NCI-H187 (cell line): ENCODE data around the gene HOXA6.
A peak's percentile ranks its signal among the peaks of the same experiment; 100 is the strongest.

ENCODE experiments used
- DNase-seq, 2 experiments: peaks; one replicate each; lab custom pipeline; 2025; lab: John Stamatoyannopoulos, UW

Gene HOXA6

DNA sequence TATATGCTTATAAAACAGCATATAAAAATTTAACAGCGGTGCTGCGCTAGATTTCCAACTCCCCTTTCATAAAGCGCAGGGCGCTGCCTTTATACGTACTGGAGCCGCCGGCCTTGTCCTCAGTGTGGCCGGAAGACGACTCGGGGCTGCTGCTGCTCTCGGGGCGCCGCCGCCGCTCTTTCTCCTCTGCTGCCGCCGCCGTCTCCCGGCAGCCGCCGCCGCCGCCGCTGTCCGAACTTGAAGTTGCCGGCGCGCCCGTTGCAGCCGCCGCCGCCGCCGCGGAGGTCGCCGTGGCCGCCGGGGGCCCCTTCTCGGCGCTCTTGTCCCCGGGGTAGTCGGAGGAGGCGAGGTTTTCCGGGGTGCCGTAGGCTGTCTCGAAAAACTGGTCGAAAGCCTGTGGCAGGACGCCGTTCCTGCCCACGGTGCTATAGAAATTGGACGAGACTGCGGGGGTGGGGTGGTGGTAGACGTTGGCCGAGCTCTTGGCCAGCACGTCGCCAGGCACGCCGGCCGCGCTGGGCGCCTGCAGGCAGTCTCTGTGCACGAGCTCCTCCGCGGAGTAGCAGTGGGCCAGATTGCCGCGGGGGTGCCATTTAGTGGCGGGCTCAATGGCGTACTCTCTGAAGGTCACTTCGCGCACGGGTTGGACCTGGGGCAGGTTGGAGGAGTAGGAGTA lies 36.9 kb upstream of the HOXA6 start:
- DNase-seq: no peak

- DNase-seq: peak in 1 of 2 experiments; percentile 46
Measured at GRCh38 chr7:27183682-27184336, 36.2 kb upstream of the HOXA6 start.

GRCh38 chr7:27182861-27183681 lies 35.5 kb upstream of the HOXA6 start:
- DNase-seq: peak in 1 of 2 experiments; percentile 10

DNA sequence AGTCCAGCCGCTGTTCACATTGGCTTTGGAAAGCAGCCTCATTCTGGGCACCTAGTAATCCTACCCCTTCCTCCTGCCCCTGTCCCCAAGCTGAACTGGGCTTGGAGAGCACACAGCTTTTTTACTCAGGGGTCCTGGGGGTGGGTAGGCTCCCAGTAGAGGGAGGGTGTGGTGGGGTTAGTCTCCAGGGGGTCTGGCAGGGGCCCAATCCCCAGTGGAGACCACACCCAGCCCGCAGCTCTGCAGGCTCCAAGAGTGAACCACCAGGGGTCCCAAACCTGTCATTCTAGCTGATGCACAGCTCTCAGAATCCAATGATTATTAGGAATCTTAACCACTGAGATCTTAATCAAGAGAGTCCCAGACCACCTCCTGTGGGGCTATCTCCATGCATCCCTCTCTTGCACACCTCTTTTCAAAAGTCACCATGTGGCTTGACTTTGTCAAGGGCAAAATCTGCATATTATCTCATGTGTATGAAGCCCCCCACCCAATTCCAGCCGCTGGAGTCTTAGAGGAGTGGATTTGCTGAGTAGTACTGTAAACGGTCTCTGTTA lies 34.8 kb upstream of the HOXA6 start:
- DNase-seq: no peak

GRCh38 chr7:27181795-27182275 lies 34.3 kb upstream of the HOXA6 start:
- no peak for DNase-seq

- DNase-seq: no peak
Measured at GRCh38 chr7:27180431-27181420, 33.2 kb upstream of the HOXA6 start.

- no peak for DNase-seq
Measured at GRCh38 chr7:27179503-27180430, 32.2 kb upstream of the HOXA6 start.

GRCh38 chr7:27179030-27179429 lies 31.5 kb upstream of the HOXA6 start:
- DNase-seq: no peak

- DNase-seq: no peak
Measured at GRCh38 chr7:27178366-27178765, 30.8 kb upstream of the HOXA6 start.

DNA sequence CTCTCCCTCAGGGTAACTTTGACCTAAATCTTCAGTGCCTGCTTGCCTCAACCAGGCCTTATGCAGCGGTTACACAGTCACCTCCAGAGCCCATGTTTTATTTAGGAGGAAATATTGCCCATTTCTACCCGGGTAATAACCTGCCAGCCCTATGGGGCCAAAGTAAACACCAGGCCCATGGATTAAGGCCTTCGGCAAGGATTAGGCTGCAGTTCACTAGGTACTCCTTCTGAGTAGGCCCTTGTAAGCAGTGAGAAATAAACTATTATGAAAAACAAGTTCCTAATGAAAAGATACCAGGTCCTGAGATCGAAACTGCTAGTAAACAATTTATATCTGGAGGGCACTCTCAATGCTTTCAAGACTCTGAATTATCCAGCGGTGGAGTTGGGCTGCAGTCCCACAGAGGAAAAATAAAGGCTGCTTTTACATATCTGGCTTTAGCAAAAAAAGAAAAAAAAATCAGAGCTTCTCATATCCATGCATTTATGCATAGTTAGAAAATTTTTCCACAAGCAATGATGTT lies 30.3 kb upstream of the HOXA6 start:
- no peak for DNase-seq

- no peak for DNase-seq
Measured at GRCh38 chr7:27176962-27177794, 29.6 kb upstream of the HOXA6 start.

- DNase-seq: no peak
Measured at GRCh38 chr7:27176524-27176845, 28.9 kb upstream of the HOXA6 start.

DNA sequence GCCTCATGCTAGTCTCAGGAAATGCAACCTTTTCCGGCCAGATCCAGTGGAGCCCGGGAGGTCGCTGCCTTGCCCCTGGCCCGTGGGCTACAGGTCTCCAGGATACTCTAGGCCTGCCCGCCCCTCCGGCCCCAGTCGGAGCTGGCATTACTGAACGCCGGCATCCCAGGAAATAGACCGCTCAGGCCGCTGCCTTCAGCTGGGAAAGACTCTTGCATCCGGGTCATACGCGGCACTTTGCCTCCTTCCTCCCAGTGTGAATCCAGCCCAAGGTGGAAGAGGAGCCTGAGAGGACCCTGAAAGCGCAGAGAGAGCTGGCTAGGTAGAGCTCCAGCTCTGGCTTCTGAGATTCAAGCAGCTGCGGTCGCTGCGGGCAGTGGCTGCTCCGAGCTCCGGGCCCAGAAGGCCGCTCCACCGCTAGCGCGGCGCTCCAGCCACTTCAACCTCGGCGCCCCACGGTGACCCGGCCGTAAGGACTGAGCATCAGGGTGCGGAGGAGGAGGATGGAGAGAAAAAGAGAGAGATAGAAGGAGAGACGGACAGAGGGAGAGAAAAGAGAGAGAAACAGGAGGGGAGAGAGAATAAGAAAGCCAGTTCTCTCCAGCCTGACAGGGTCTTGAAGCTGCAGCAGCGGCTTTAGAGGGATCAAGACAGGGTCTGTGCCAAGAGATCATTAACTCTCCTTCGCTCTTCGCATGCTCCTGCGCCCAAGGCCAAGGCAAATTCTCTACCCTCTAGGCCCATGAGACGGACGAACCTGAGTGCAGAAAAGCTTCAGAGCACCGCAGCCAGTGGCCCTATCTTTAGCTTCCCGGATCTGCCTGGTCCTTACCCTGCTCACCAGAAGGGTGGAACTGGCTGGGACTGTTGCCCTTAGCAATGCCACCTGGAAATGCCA lies 28.3 kb upstream of the HOXA6 start:
- DNase-seq: no peak

GRCh38 chr7:27174874-27175625 lies 27.5 kb upstream of the HOXA6 start:
- peak; percentile 27 to 34 for DNase-seq

DNA sequence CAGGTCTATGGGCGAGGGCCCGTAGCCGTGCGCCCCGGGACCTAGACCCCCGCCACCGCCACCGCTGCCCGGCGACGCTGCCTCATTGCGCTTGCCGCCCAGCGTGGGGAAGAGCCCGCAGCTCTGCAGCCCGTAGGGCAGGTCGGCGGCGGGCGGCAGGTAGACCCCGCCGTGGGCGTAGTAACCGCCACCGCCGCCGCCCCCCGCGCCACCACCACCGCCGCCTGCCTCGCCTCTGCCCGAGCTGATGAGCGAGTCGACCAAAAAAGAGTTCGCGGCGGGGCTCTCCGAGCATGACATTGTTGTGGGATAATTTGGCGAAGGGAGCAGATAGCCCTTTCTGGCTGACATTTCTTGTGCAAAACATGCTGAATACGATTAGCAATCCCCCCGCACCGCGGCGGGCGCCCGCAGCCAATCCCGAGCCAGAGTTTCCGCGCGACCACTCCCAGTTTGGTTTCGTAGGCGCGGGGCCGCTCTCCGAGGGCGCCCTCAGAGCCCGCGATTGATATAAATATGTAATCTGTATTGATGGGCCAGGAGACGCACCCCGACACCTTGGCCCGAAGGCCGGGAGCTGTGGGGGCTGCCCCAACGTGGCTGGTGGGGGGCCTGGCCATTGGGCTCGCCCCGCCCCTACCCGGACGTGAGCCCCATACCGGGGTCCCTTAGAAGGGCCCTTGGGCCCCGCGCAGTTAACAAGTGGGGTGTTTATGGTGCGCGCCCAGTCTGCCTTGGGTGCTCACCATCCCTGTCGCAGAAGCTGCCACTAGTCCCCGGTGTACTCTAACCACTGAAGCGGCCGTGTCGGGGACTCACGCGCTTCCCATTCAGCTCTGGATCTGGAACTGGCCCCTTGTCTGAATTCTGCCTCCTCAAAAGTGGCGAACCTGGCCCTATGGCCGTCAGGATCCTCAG lies 26.6 kb upstream of the HOXA6 start, which contains the start of gene HOXA10:
Gene HOXA10, minus strand, starts transcription at position 365 of the 918 bp plus-strand sequence. Its CDS starts 14 bp downstream, at position 351.
- peak; percentile 28 to 53 for DNase-seq

DNA sequence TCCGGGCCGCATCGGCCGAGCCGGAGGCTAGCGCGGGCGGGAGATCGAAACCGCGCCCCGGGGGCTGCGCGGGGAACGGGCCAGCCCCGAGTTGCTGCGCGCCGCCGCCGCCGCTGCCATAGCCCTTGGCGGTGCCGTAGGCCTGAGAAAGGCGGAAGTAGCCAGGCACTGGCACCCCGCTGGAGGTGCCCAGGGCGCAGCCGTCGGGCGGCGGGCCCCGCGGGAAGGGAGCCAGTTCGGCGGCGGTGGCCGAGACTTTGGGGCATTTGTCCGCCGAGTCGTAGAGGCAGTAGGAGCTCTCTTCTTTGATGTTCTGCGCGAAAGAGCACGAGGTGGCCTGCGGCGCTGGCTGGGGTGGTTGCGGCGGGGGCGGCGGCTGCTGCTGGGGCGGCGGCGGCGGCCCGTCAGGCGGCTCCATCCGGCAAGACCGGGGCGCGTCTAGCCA lies 26.0 kb upstream of the HOXA6 start:
- no peak for DNase-seq
